Adrenal gland (tissue), 5 donors: Measurements from ENCODE around the gene KLRF2.
A peak's percentile ranks its signal among the peaks of the same experiment; 100 is the strongest.

Source experiments
- CTCF ChIP-seq, 6 experiments: fragments of 450-650 bp in 4 of 6; fragments of 200-600 bp in 2 of 6; sonication (generic) in 1 of 6; IDR thresholded peaks; 1 replicate in 5 of 6; 2 replicates in 1 of 6; pipeline versions ENCODE4 v1.5.1 to v1.8.0; 2016 to 2021; ENCODE audit warnings: antibody characterized with exemption in 6 of 6, mild to moderate bottlenecking in 2 of 6, moderate library complexity in 1 of 6
- POLR2A ChIP-seq, 2 donors: fragments of 450-650 bp; IDR thresholded peaks; one replicate each; pipeline ENCODE4 v1.6.1; 2017; ENCODE audit warnings: antibody characterized with exemption in 2 of 2, mild to moderate bottlenecking in 2 of 2, moderate library complexity in 1 of 2
- donor health status: DM: no; HTN: no; CAD: no.

GRCh38 chr12:9940375-9940774 lies 59.1 kb downstream of the KLRF2 start:
- TF ChIP-seq CTCF (IDR thresholded peaks at IDR 0.05): peak in 1 of 6 experiments; percentile 15
- no peak for TF ChIP-seq POLR2A (IDR thresholded peaks at IDR 0.05)
